Gastrocnemius medialis (tissue), 4 donors: ENCODE measurements around the gene MAML3.

ENCODE experiments used
- CTCF ChIP-seq, 5 experiments: fragments of 450-650 bp in 3 of 5; fragments of 200-600 bp in 2 of 5; sonication (generic) in 2 of 5; IDR thresholded peaks in 4 of 5; conservative IDR thresholded peaks in 1 of 5; 1 replicate in 4 of 5; 2 replicates in 1 of 5; pipeline ENCODE4 v1.5.1; 2016 to 2019; ENCODE audit warnings: antibody characterized with exemption in 5 of 5, mild to moderate bottlenecking in 3 of 5, moderate library complexity in 3 of 5
- POLR2A ChIP-seq, 2 donors: fragments of 450-650 bp; IDR thresholded peaks; one replicate each; pipeline ENCODE4 v1.6.1; 2017; ENCODE audit warnings: antibody characterized with exemption in 2 of 2, mild to moderate bottlenecking in 2 of 2, moderate library complexity in 2 of 2

GRCh38 chr4:139887962-139888735, 265.8 kb downstream of the MAML3 start:
- no peak for TF ChIP-seq CTCF (IDR thresholded peaks at IDR 0.05 in 4 of 5, conservative IDR thresholded peaks at IDR 0.05 in 1 of 5)
- TF ChIP-seq POLR2A (IDR thresholded peaks at IDR 0.05): no peak
